ENCODE measurements around the gene MARCHF3.

Gene MARCHF3

DNA sequence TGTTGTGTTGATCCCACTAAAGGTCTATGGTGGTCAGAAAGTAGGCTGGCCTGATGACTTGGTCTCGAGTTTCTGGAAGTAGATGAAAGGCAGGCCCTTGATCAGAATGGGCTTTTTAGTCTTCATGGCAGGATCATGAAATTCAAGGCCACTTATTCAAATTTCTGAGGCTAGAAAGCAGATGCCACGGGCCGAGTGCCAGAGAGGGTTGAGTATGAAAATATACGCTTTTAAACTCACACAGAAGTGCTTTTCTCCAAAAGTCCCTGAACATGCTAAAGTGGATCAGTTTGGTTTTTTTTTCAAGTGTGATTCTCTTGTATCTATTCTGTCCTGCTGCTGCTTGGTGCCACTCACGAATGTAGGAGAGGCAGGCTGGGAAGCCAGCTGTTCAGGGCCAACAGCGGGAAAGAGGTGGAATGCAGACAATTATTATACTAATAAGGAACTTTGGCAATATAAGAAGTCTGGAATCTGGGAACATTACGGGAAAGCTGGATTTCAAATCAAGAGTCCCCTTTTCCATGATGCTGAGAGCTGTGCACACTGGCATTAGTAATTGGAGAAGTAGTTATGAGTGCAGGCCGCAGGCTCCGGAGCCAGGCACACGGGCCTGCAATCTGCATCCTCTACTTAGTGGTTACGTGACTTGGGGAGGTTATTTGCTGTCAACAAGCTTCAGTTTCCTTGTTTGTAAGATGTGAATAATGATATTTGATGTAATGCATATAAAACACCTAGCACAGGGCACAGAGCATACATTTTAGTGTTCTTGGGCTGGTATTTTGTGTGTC lies 157.6 kb downstream of the MARCHF3 start:
- CTCF ChIA-PET: no interaction called here

GRCh38 chr5:126871441-126871840 lies 158.9 kb downstream of the MARCHF3 start:
- Mint-ChIP-seq H3K9me3 (no peaks in the 10 kb centered on the region), H3K4me1 (peaks cover 12% of the 10 kb centered on the region), H3K4me3 (no peak overlapping the region), H3K27ac (no peak overlapping the region), H3K27me3 (no peaks in the 10 kb centered on the region), H3K36me3 (peaks cover 4% of the 10 kb centered on the region)
- CTCF ChIA-PET: no interaction called here
- no peak for DNase-seq

More for the DNA sequence above, 157.6 kb downstream of the MARCHF3 start:
- H3K27ac Mint-ChIP-seq: no peak overlapping the region
- peaks cover 10% of the 10 kb centered on the region for H3K4me1 Mint-ChIP-seq
- H3K4me3 Mint-ChIP-seq: no peak overlapping the region
- H3K27me3 Mint-ChIP-seq: no peaks in the 10 kb centered on the region
- DNase-seq: no peak
- H3K9me3 Mint-ChIP-seq: no peaks in the 10 kb centered on the region
- peaks cover 3% of the 10 kb centered on the region for H3K36me3 Mint-ChIP-seq

DNA sequence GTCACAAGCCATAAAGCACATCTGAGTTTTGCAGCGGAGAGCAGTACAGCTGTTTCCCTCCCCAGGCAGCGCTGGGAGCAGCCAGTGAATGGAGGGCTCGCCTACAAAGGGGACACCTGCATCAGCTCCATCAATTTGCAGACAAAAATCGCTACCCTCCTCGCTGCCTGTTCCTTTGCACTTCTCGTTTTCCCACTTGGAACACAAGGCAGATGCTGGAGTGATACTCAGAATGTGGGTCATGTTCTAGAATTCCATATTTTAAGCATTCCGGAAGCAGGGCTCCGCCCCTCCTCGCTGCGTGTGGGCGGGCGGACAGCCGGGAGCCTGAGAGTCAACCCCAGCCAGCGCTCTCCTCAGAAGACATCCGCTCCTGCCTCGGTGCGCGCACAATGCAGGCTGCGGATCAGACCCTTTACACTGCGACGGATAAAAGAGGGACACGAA lies 161.3 kb downstream of the MARCHF3 start:
- Mint-ChIP-seq H3K36me3 (peaks cover 9% of the 10 kb centered on the region), H3K27me3 (no peaks in the 10 kb centered on the region), H3K27ac (peak overlapping the region; percentile 5), H3K4me3 (peak overlapping the region; percentile 59), H3K9me3 (no peaks in the 10 kb centered on the region), H3K4me1 (peaks cover 12% of the 10 kb centered on the region)
- CTCF ChIA-PET: no interaction called here
- peak; percentile 48 for DNase-seq

GRCh38 chr5:126868338-126869004 lies 161.9 kb downstream of the MARCHF3 start:
- Mint-ChIP-seq H3K4me1 (peaks cover 12% of the 10 kb centered on the region), H3K4me3 (no peak overlapping the region)
- CTCF ChIA-PET: no interaction called here

GRCh38 chr5:126866851-126867636 lies 163.3 kb downstream of the MARCHF3 start:
- H3K4me3 Mint-ChIP-seq: no peak overlapping the region
- CTCF ChIA-PET: no interaction called here
- no peak for DNase-seq
- peaks cover 12% of the 10 kb centered on the region for H3K4me1 Mint-ChIP-seq
- no peak overlapping the region for H3K27ac Mint-ChIP-seq
- H3K36me3 Mint-ChIP-seq: peaks cover 9% of the 10 kb centered on the region
- H3K27me3 Mint-ChIP-seq: no peaks in the 10 kb centered on the region
- no peaks in the 10 kb centered on the region for H3K9me3 Mint-ChIP-seq

More at GRCh38 chr5:126868338-126869004, 161.9 kb downstream of the MARCHF3 start:
- no peaks in the 10 kb centered on the region for H3K27me3 Mint-ChIP-seq
- no peaks in the 10 kb centered on the region for H3K9me3 Mint-ChIP-seq
- H3K27ac Mint-ChIP-seq: no peak overlapping the region
- peaks cover 9% of the 10 kb centered on the region for H3K36me3 Mint-ChIP-seq
- DNase-seq: no peak

DNA sequence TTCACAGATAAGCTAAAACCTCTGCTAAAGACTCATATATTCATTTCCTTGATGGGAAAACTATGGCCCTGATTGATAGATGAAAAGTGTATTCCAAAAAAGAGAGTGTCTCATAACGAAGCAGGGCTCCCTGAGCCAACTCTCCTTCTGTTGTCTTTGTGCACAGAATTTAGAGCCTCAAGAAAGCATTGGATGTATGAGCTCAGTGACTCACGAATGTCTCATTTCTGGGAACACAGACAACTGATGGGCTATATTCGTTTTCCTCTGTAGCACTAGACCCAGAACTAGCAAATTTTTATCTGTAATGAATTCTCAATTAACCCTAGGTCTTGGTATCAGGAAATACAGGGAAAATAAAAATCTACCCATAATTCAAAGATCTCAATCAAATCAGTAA lies 165.1 kb downstream of the MARCHF3 start:
- H3K27ac Mint-ChIP-seq: no peak overlapping the region
- H3K4me3 Mint-ChIP-seq: no peak overlapping the region
- CTCF ChIA-PET: interaction anchor here (1.6 kb wide), 1 partner anchor 11 kb away, joined by 3 read pairs; no protein-coding TSS in a partner anchor
- no peak for DNase-seq
- peaks cover 6% of the 10 kb centered on the region for H3K36me3 Mint-ChIP-seq
- peaks cover 12% of the 10 kb centered on the region for H3K4me1 Mint-ChIP-seq
- no peaks in the 10 kb centered on the region for H3K9me3 Mint-ChIP-seq
- H3K27me3 Mint-ChIP-seq: no peaks in the 10 kb centered on the region

- no peaks in the 10 kb centered on the region for H3K9me3 Mint-ChIP-seq
- no peak overlapping the region for H3K27ac Mint-ChIP-seq
- DNase-seq: no peak
- H3K4me1 Mint-ChIP-seq: peaks cover 8% of the 10 kb centered on the region
- no peaks in the 10 kb centered on the region for H3K27me3 Mint-ChIP-seq
- no peak overlapping the region for H3K4me3 Mint-ChIP-seq
- CTCF ChIA-PET: interaction anchor here (1.6 kb wide), 1 partner anchor 10 kb away, joined by 3 read pairs; no protein-coding TSS in a partner anchor
- peaks cover 6% of the 10 kb centered on the region for H3K36me3 Mint-ChIP-seq
Observed at GRCh38 chr5:126864042-126864688, 166.2 kb downstream of the MARCHF3 start.

DNA sequence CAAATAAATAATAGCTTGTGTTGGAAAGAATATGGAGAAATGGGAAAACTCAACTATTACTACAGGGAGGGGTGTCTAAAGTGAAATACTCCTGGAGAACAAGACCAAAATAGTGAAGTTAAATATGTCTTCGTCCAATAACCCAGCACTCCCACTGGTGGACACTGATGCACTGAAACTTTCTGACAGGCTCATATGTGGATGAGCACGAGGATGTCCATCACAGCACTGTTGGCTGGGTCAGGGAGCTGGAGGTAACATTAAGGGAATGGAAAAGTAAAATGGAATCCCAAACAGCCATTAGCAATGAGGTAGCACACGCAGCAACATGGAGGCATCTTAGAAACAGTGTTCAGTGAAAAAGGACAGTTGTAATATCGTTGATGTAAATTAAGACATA lies 167.0 kb downstream of the MARCHF3 start:
- CTCF ChIA-PET: no interaction called here
- Mint-ChIP-seq H3K4me1 (peaks cover 2% of the 10 kb centered on the region), H3K27ac (no peak overlapping the region), H3K9me3 (no peaks in the 10 kb centered on the region), H3K27me3 (no peaks in the 10 kb centered on the region), H3K36me3 (peaks cover 6% of the 10 kb centered on the region), H3K4me3 (no peak overlapping the region)
- DNase-seq: no peak

DNA sequence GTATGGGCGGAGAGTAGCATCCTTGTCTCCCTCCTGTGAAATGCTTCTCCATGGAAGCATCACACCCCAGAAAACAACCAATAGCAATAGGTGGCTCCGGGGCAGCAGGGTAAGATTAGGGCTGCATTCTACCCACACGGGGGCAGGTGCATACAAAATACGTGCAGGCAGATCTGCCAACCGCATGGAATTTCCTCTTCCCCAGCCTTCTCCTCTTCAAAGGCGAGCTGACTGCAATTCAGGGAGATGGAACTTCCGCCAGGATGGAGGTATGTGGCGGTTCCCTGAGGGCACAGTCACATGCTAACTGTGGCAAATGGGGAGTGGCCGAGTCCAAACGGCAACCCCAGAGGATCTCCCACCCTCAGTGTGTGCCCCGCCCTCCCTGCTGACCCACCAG lies 171.9 kb downstream of the MARCHF3 start:
- H3K27me3 Mint-ChIP-seq: no peaks in the 10 kb centered on the region
- H3K27ac Mint-ChIP-seq: no peak overlapping the region
- H3K4me3 Mint-ChIP-seq: no peak overlapping the region
- DNase-seq: no peak
- H3K9me3 Mint-ChIP-seq: peaks cover 3% of the 10 kb centered on the region
- H3K36me3 Mint-ChIP-seq: peaks cover 23% of the 10 kb centered on the region
- H3K4me1 Mint-ChIP-seq: peaks cover 20% of the 10 kb centered on the region
- CTCF ChIA-PET: no interaction called here

- DNase-seq: no peak
- Mint-ChIP-seq H3K36me3 (peaks cover 28% of the 10 kb centered on the region), H3K27me3 (no peaks in the 10 kb centered on the region), H3K4me3 (no peak overlapping the region), H3K9me3 (peaks cover 3% of the 10 kb centered on the region), H3K27ac (no peak overlapping the region), H3K4me1 (peaks cover 27% of the 10 kb centered on the region)
- CTCF ChIA-PET: no interaction called here
Observed at GRCh38 chr5:126857472-126858410, 172.6 kb downstream of the MARCHF3 start.

DNA sequence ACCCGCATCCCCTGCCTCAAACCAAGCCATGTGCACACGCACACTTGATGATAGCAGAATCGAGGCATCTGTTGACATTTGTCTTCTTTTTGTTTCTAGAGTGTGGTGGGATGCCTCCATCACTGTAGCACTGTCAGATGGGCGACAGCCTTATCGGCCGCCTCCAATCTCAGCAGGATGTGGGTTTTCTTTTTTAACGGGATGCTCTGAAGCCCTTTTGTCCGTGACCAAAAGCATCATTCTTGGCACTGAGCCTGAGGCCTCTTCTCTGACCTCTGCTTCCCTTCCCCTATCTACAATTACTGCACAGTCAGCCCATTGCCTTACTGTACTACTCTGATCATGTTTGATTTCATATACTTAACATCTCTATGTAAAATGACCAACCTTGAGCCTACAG lies 175.1 kb downstream of the MARCHF3 start:
- peaks cover 3% of the 10 kb centered on the region for H3K9me3 Mint-ChIP-seq
- peak overlapping the region; percentile 80 for H3K27ac Mint-ChIP-seq
- CTCF ChIA-PET: no interaction called here
- no peak overlapping the region for H3K4me3 Mint-ChIP-seq
- no peak for DNase-seq
- peaks cover 51% of the 10 kb centered on the region for H3K4me1 Mint-ChIP-seq
- H3K36me3 Mint-ChIP-seq: peaks cover 37% of the 10 kb centered on the region
- H3K27me3 Mint-ChIP-seq: no peaks in the 10 kb centered on the region

DNA sequence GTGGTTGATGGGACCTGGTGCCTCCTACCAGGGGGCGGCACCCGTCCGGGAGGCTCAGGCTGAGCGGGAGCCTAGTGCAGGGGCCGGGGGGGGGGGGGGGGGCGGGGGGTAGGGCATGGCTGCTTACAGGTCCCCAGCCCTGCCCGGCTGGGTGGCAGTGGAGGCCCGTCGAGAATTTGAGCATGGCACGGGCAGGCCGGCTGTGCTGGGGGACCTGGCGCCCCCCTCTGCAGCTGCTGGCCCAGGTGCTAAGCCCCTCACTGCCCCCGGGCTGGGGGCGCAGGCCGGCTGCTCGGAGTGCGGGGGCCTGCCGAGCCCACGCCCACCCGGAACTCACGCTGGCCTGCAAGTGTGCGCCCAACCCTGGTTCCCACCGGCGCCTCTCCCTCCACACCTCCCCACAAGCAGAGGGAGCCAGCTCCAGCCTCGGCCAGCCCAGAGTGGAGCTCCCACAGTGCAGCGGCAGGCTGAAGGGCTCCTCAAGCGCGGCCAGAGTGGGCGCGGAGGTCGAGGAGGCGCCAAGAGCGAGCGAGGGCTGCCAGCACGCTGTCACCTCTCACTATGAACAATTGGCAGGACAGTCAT lies 175.7 kb downstream of the MARCHF3 start:
- Mint-ChIP-seq H3K27ac (peak overlapping the region; percentile 80), H3K36me3 (peaks cover 37% of the 10 kb centered on the region), H3K9me3 (peaks cover 3% of the 10 kb centered on the region), H3K4me3 (no peak overlapping the region), H3K27me3 (no peaks in the 10 kb centered on the region), H3K4me1 (peaks cover 52% of the 10 kb centered on the region)
- CTCF ChIA-PET: interaction anchor here (0.7 kb wide), 1 partner anchor 10 kb away, joined by 3 read pairs; no protein-coding TSS in a partner anchor
- no peak for DNase-seq

Data from activated naive CD4-positive, alpha-beta T cell treated with anti-CD3 and anti-CD28 coated beads, Interleukin-2, amount 10 ng/mL, durations not matched to agents 7 days and 5 days (primary cell).